Neural cell (in vitro differentiated cells): Measurements from ENCODE around the gene HIVEP3. TPM values are rescaled to one million over a fixed set of nuclear protein-coding genes. Genes with fewer than 3 reads are reported as not detected.

Experiments
- H2AFZ ChIP-seq: fragments of 200-600, 300-800 bp; sonication (generic), shearing (Covaris generic); 2 replicates; pipeline ENCODE4 v1.6.0; 2014; ENCODE audit warnings: low read depth, mild to moderate bottlenecking, antibody characterized with exemption, low read length, moderate library complexity
- H3F3A ChIP-seq: fragments of 200-600 bp; shearing (Covaris generic); 2 replicates; pipeline ENCODE4 v1.6.1; 2016; ENCODE audit warnings: mild to moderate bottlenecking, moderate library complexity, mixed read lengths, antibody characterized with exemption, low read length; ENCODE audit not compliant: insufficient read depth, poor library complexity, severe bottlenecking
- H3K27ac ChIP-seq: fragments of 200-600, 300-800 bp; sonication (generic), shearing (Covaris generic); 2 replicates; pipeline ENCODE4 v1.5.1; 2014; ENCODE audit warnings: mild to moderate bottlenecking, low read length, moderate library complexity
- H3K27me3 ChIP-seq: fragments of 300-800, 200-600 bp; sonication (generic), shearing (Covaris generic); 2 replicates; pipeline ENCODE4 v1.6.0; 2014; ENCODE audit warnings: mild to moderate bottlenecking, low read depth, low read length, moderate library complexity; ENCODE audit not compliant: insufficient read depth
- H3K36me3 ChIP-seq: fragments of 300-800, 200-600 bp; sonication (generic), shearing (Covaris generic); 2 replicates; pipeline ENCODE4 v1.5.1; 2014; ENCODE audit warnings: mild to moderate bottlenecking, antibody characterized with exemption, low read length, moderate library complexity; ENCODE audit not compliant: insufficient read depth
- H3K4me2 ChIP-seq: fragments of 300-800, 200-600 bp; sonication (generic), shearing (Covaris generic); 2 replicates; pipeline ENCODE4 v1.6.0; 2014; ENCODE audit warnings: mild to moderate bottlenecking, low read length
- H3K4me3 ChIP-seq: fragments of 300-800, 200-600 bp; sonication (generic), shearing (Covaris generic); 2 replicates; pipeline ENCODE4 v1.5.1; 2014; ENCODE audit warnings: mild to moderate bottlenecking, low read length, moderate library complexity
- H3K79me2 ChIP-seq: fragments of 200-600 bp; shearing (Covaris generic); replicated peaks from 2 replicates; pipeline ENCODE4 v1.6.0; 2014; ENCODE audit warnings: mild to moderate bottlenecking, low read length, moderate library complexity; ENCODE audit not compliant: insufficient read depth
- H3K9ac ChIP-seq: fragments of 300-800, 200-600 bp; sonication (generic), shearing (Covaris generic); 2 replicates; pipeline ENCODE4 v1.6.1; 2016; ENCODE audit warnings: mild to moderate bottlenecking, low read length, mixed read lengths
- H3K9me2 ChIP-seq: fragments of 200-600 bp; shearing (Covaris generic); 2 replicates; pipeline ENCODE4 v1.6.1; 2016; ENCODE audit warnings: mild to moderate bottlenecking, low read length, mixed read lengths; ENCODE audit not compliant: insufficient read depth
- H3K9me3 ChIP-seq: fragments of 200-600, 300-800 bp; sonication (generic), shearing (Covaris generic); 2 replicates; pipeline ENCODE4 v1.6.1; 2016; ENCODE audit warnings: mild to moderate bottlenecking, mixed run types, low read length, moderate library complexity, mixed read lengths
- H4K20me1 ChIP-seq: fragments of 200-600 bp; shearing (Covaris generic); 2 replicates; pipeline ENCODE4 v1.6.1; 2016; ENCODE audit warnings: mild to moderate bottlenecking, mixed run types; ENCODE audit not compliant: insufficient read depth
- EP300 ChIP-seq: fragments of 450-650 bp; conservative IDR thresholded peaks from 2 replicates; pipeline ENCODE4 v1.6.1; 2014; ENCODE audit warnings: antibody characterized with exemption, mild to moderate bottlenecking, moderate library complexity; ENCODE audit not compliant: poor library complexity, severe bottlenecking
- EZH2 ChIP-seq: fragments of 200-600, 300-800 bp; shearing (Covaris generic), sonication (generic); IDR thresholded peaks from 2 replicates; pipeline ENCODE4 v1.6.1; 2014; ENCODE audit warnings: antibody characterized with exemption, low read length, borderline replicate concordance, mild to moderate bottlenecking; ENCODE audit not compliant: insufficient read depth, poor library complexity, severe bottlenecking
- MXI1 ChIP-seq: fragments of 450-650 bp; conservative IDR thresholded peaks from 2 replicates; pipeline ENCODE4 v1.6.1; 2014; ENCODE audit warnings: antibody characterized with exemption, mild to moderate bottlenecking; ENCODE audit not compliant: poor library complexity, severe bottlenecking
- POLR2AphosphoS5 ChIP-seq: IDR thresholded peaks from 2 replicates; pipeline ENCODE4 v1.6.1; 2012
- RAD21 ChIP-seq: fragments of 450-650 bp; conservative IDR thresholded peaks from 2 replicates; pipeline ENCODE4 v1.6.1; 2014; ENCODE audit warnings: antibody characterized with exemption, mild to moderate bottlenecking, moderate library complexity
- SMC3 ChIP-seq: fragments of 450-650 bp; conservative IDR thresholded peaks from 2 replicates; pipeline ENCODE4 v1.6.1; 2014; ENCODE audit warnings: antibody characterized with exemption, mild to moderate bottlenecking, moderate library complexity; ENCODE audit not compliant: poor library complexity
- TAF1 ChIP-seq: IDR thresholded peaks from 2 replicates; pipeline ENCODE4 v1.6.1; 2012; ENCODE audit warnings: low read depth
- polyA plus RNA-seq: library from polyadenylated mRNA; depleted of rRNA; stranded (reverse); fragments of >200 nt; gene quantifications from 2 replicates; pipeline ENCODE4 v1.2.3, GENCODE V29; 2014
- TF ChIP-seq, protein P1 (sequence below): IDR thresholded peaks from 2 replicates; pipeline ENCODE4 v1.6.1; 2012; ENCODE audit warnings: borderline replicate concordance
- TF ChIP-seq, protein P2 (sequence below): fragments of 450-650 bp; IDR thresholded peaks from 2 replicates; pipeline ENCODE4 v1.5.1; 2014; ENCODE audit warnings: antibody characterized with exemption, mild to moderate bottlenecking, moderate library complexity; ENCODE audit not compliant: poor library complexity, severe bottlenecking

Gene HIVEP3
- polyA plus RNA-seq, 1 donor from 2014 or later: 2.6 TPM

DNA sequence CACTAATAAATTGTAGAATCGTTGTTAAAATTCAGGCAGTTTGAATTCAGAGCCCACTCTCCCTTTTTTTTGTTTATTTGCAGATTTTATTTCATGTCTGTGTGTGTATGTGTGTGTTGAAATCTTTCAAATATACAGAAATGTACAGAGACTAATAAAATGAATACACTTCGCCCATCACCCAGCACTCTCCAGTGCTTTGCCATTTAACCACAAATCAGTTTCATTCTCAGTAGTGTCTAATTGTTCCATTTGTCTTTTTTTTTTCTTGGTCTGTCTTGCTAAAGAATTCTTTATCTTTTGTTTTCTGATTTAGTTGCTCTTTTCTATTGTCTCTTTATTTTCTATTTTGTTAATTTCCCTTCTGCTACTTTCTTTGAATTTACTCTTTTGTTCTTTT lies 99.7 kb downstream of the HIVEP3 start:
- no peaks in the 10 kb centered on the region for H3K27me3 ChIP-seq
- no peaks in the 10 kb centered on the region for H3K9me2 ChIP-seq
- H3K36me3 ChIP-seq: no peaks in the 10 kb centered on the region
- H4K20me1 ChIP-seq: no peaks in the 10 kb centered on the region
- H3K4me2 ChIP-seq: no peak overlapping the region
- H3K79me2 ChIP-seq: no peaks in the 10 kb centered on the region
- no peak overlapping the region for H2AFZ ChIP-seq
- no peaks in the 10 kb centered on the region for H3K9me3 ChIP-seq
- TF ChIP-seq POLR2AphosphoS5: no peak
- no peak for TF ChIP-seq RAD21
- TF ChIP-seq, protein P1, sequence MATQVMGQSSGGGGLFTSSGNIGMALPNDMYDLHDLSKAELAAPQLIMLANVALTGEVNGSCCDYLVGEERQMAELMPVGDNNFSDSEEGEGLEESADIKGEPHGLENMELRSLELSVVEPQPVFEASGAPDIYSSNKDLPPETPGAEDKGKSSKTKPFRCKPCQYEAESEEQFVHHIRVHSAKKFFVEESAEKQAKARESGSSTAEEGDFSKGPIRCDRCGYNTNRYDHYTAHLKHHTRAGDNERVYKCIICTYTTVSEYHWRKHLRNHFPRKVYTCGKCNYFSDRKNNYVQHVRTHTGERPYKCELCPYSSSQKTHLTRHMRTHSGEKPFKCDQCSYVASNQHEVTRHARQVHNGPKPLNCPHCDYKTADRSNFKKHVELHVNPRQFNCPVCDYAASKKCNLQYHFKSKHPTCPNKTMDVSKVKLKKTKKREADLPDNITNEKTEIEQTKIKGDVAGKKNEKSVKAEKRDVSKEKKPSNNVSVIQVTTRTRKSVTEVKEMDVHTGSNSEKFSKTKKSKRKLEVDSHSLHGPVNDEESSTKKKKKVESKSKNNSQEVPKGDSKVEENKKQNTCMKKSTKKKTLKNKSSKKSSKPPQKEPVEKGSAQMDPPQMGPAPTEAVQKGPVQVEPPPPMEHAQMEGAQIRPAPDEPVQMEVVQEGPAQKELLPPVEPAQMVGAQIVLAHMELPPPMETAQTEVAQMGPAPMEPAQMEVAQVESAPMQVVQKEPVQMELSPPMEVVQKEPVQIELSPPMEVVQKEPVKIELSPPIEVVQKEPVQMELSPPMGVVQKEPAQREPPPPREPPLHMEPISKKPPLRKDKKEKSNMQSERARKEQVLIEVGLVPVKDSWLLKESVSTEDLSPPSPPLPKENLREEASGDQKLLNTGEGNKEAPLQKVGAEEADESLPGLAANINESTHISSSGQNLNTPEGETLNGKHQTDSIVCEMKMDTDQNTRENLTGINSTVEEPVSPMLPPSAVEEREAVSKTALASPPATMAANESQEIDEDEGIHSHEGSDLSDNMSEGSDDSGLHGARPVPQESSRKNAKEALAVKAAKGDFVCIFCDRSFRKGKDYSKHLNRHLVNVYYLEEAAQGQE: no peak
- no peak for TF ChIP-seq TAF1
- TF ChIP-seq EZH2: no peak
- no peak for TF ChIP-seq SMC3
- no peak for TF ChIP-seq MXI1
- TF ChIP-seq, protein P2, sequence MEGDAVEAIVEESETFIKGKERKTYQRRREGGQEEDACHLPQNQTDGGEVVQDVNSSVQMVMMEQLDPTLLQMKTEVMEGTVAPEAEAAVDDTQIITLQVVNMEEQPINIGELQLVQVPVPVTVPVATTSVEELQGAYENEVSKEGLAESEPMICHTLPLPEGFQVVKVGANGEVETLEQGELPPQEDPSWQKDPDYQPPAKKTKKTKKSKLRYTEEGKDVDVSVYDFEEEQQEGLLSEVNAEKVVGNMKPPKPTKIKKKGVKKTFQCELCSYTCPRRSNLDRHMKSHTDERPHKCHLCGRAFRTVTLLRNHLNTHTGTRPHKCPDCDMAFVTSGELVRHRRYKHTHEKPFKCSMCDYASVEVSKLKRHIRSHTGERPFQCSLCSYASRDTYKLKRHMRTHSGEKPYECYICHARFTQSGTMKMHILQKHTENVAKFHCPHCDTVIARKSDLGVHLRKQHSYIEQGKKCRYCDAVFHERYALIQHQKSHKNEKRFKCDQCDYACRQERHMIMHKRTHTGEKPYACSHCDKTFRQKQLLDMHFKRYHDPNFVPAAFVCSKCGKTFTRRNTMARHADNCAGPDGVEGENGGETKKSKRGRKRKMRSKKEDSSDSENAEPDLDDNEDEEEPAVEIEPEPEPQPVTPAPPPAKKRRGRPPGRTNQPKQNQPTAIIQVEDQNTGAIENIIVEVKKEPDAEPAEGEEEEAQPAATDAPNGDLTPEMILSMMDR: no peak
- TF ChIP-seq EP300: no peak
- H3F3A ChIP-seq: no peaks in the 10 kb centered on the region
- no peak overlapping the region for H3K9ac ChIP-seq
- H3K27ac ChIP-seq: no peak overlapping the region
- H3K4me3 ChIP-seq: no peak overlapping the region

DNA sequence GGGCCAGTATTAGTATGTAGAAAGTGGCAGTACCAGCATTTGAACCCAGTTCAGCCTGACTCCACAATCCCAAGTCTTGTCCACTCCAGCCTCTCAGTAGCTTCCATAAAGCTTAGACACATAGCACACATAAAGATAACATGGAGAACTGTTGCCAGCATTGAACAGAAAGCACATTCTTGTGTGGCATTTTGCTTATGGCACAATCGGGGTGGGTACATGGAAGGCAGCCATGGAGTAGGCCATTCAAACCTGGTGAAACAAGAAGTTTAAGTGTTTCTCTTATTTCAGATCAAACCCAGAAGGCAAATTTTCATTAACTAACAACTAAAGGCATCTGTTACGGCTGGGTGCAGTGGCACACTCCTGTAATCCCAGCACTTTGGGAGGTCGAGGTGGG lies 102.7 kb downstream of the HIVEP3 start:
- no peak overlapping the region for H3K9ac ChIP-seq
- no peak for TF ChIP-seq EP300
- TF ChIP-seq RAD21: no peak
- TF ChIP-seq, protein P2: no peak
- no peak for TF ChIP-seq MXI1
- TF ChIP-seq, protein P1: no peak
- TF ChIP-seq TAF1: no peak
- TF ChIP-seq POLR2AphosphoS5: no peak
- H3K79me2 ChIP-seq: no peaks in the 10 kb centered on the region
- no peaks in the 10 kb centered on the region for H3K36me3 ChIP-seq
- no peak overlapping the region for H2AFZ ChIP-seq
- H3F3A ChIP-seq: no peaks in the 10 kb centered on the region
- no peaks in the 10 kb centered on the region for H3K9me2 ChIP-seq
- no peaks in the 10 kb centered on the region for H3K9me3 ChIP-seq
- no peak overlapping the region for H3K4me3 ChIP-seq
- no peak overlapping the region for H3K27ac ChIP-seq
- no peak overlapping the region for H3K4me2 ChIP-seq
- no peaks in the 10 kb centered on the region for H4K20me1 ChIP-seq
- no peaks in the 10 kb centered on the region for H3K27me3 ChIP-seq
